GM12891 (cell line): ENCODE data around the gene C2orf76.
"Not testable (repeated sequence)": the region's sequence is repeated elsewhere in the genome, so short reads cannot be mapped to it uniquely, and the experiment has no call there.

Experiments
- DNase-seq: peaks from one replicate; pipeline ENCODE4 v3.0.0; 2011; ENCODE audit warnings: low spot score; ENCODE audit not compliant: insufficient read length
- FAIRE-seq: peaks from 2 replicates; lab custom pipeline; 2011; peaks lifted over from hg19 to GRCh38; lab: Jason Lieb, UNC
- PAX5 ChIP-seq: IDR thresholded peaks from 2 replicates; pipeline ENCODE4 v1.6.1; 2011; ENCODE audit warnings: low read length, moderate library complexity, mild to moderate bottlenecking; ENCODE audit not compliant: insufficient read depth, severe bottlenecking
- POLR2A ChIP-seq: IDR thresholded peaks from 2 replicates; pipeline ENCODE4 v1.6.1; 2011; ENCODE audit warnings: low read depth, low read length, control low read depth
- POLR2AphosphoS5 ChIP-seq: IDR thresholded peaks from 2 replicates; pipeline ENCODE4 v1.6.1; 2011; ENCODE audit warnings: low read depth, low read length, control low read depth
- POU2F2 ChIP-seq: IDR thresholded peaks from 2 replicates; pipeline ENCODE4 v1.6.1; 2011; ENCODE audit warnings: low read depth, mild to moderate bottlenecking, control low read depth, low read length, moderate library complexity
- SPI1 ChIP-seq: IDR thresholded peaks from 2 replicates; pipeline ENCODE4 v1.6.1; 2011; ENCODE audit warnings: low read depth, low read length, control low read depth
- TAF1 ChIP-seq: IDR thresholded peaks from 2 replicates; pipeline ENCODE4 v1.6.1; 2011; ENCODE audit warnings: low read depth, low read length, control low read depth

Gene C2orf76

DNA sequence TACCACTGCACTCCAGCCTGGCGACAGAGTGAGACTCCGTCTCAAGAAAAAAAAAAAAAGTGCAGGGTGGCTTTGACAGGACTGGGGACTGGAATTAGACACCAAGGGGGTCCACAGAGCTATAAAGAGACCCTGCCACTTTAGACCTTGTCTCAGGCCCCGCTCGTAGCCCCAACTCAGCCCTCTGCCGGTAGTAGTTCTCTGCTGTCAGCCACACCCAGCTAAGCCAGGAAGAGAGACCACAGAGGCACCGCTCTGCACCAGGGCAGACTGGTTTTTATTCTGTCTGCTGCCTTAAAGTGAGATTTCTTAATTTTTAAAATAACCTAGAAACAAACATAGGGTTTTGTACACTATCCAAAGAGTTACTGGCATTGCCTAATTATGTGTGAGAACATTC, 77.0 kb downstream of the C2orf76 start:
- DNase-seq (no peak), FAIRE-seq (no peak)
- no peak for TF ChIP-seq PAX5
- TF ChIP-seq POU2F2: no peak
- no peak for TF ChIP-seq SPI1
- no peak for TF ChIP-seq TAF1
- no peak for TF ChIP-seq POLR2AphosphoS5
- no peak for TF ChIP-seq POLR2A

DNA sequence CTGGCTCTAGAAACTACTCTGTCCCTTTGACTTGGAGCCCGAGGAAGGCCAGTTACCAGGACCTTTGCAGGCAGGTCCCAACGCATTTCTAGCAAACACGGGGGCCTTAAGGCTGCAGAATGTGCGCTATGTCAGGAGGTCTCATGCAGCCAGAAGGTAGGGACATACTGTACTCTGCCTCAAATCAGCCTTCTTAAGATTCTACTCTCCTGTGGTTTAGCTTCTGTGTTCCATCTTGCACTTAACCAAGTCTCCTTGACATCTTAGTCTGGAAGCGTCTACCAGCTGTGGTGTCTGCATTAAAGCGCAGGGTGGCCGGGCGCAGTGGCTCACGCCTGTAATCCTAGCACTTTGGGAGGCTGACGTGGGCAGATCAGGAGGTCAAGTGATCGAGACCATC, 77.5 kb downstream of the C2orf76 start:
- no peak for FAIRE-seq
- no peak for TF ChIP-seq POU2F2
- no peak for TF ChIP-seq POLR2AphosphoS5
- TF ChIP-seq SPI1: no peak
- no peak for TF ChIP-seq PAX5
- no peak for TF ChIP-seq TAF1
- no peak for TF ChIP-seq POLR2A
- DNase-seq: no peak

DNA sequence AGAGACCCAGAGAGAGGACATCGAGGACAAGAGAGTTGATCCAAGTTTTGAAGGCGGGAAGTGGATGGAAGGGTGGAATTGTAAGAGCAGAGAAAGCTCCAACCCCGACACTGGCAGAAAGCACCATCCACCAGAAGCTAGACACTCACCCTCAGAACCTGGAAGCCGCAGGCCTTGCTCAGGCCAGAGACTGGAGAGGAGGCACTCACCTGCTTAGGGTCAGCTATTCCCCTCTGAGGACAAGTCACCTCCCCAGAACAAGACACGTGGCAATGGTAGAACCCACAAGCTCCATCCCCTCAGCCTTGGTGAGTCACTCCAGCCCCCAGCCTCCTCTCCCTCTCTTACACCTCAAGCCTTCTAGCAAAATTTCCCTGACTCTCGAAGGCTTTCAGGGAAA, 78.1 kb downstream of the C2orf76 start:
- TF ChIP-seq POLR2A: no peak
- TF ChIP-seq POU2F2: no peak
- no peak for DNase-seq
- no peak for FAIRE-seq

DNA sequence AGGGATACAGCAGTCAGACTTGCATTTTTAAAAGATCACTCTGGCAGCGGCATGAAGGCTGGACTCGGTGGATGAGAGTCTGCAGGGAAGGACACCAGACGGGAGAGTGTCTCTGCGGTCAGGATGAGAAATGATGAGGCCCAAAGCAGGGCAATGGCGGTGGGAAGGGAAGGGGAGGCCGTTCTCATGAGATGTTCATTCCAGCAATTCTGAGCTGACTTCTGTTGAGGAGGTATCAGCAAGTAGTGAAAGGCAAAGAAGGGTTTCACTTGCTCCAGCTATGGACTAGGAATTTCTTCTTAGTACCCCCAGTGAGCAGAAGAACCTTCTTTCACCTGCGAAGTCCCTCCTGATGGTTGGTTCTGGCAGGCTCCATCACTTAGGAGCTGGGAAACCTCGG, 80.0 kb downstream of the C2orf76 start:
- TF ChIP-seq PAX5: no peak
- TF ChIP-seq SPI1: no peak
- no peak for TF ChIP-seq POLR2A
- TF ChIP-seq POU2F2: no peak
- no peak for TF ChIP-seq TAF1
- no peak for TF ChIP-seq POLR2AphosphoS5
- FAIRE-seq: no peak
- DNase-seq: no peak

DNA sequence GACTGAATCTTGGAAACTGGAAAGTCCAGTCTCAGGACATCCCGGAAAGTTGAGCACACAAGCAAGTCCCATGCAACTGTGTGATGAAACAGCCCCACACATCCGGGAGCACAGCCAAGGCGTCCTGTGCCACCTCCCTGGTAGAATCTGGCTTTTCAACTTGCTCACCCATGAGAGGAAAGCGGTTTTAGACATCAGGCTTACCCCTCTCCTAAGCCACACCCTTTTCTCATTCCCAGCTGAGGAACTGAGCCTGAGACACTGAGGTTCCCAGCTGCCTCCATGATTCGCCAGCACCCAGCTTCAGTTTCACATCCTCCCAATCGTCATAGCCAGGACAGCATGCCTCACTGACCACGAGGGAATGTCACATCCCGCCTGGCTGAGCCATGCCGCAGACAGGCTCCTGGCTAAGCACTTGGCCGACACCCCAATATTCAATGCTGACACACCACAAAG, 82.7 kb downstream of the C2orf76 start:
- no peak for FAIRE-seq
- TF ChIP-seq PAX5 (no peak), SPI1 (0 out of 2 replicates have a peak, but pooled peaks have one; percentile 9)

GRCh38 chr2:119282996-119283511, 83.6 kb downstream of the C2orf76 start:
- DNase-seq (no peak), FAIRE-seq (no peak)
- TF ChIP-seq SPI1 (no peak), PAX5 (no peak), POLR2AphosphoS5 (no peak), TAF1 (no peak), POLR2A (no peak)

More for the DNA sequence above, 82.7 kb downstream of the C2orf76 start:
- DNase-seq: no peak

- DNase-seq: no peak
- no peak for FAIRE-seq
- TF ChIP-seq POLR2A (no peak), POLR2AphosphoS5 (no peak), PAX5 (no peak), POU2F2 (no peak), SPI1 (no peak), TAF1 (no peak)
Measured at GRCh38 chr2:119282146-119282995, 84.3 kb downstream of the C2orf76 start.

GRCh38 chr2:119280680-119281079, 86.0 kb downstream of the C2orf76 start:
- TF ChIP-seq POU2F2: no peak
- TF ChIP-seq POLR2AphosphoS5: no peak
- TF ChIP-seq PAX5: no peak
- no peak for TF ChIP-seq SPI1
- TF ChIP-seq POLR2A: no peak
- TF ChIP-seq TAF1: no peak
- FAIRE-seq (no peak), DNase-seq (no peak)

- FAIRE-seq (no peak), DNase-seq (no peak)
- no peak for TF ChIP-seq POLR2AphosphoS5
- no peak for TF ChIP-seq SPI1
- no peak for TF ChIP-seq PAX5
- TF ChIP-seq POU2F2: no peak
- no peak for TF ChIP-seq POLR2A
- no peak for TF ChIP-seq TAF1
Measured at GRCh38 chr2:119279666-119280065, 87.0 kb downstream of the C2orf76 start.

DNA sequence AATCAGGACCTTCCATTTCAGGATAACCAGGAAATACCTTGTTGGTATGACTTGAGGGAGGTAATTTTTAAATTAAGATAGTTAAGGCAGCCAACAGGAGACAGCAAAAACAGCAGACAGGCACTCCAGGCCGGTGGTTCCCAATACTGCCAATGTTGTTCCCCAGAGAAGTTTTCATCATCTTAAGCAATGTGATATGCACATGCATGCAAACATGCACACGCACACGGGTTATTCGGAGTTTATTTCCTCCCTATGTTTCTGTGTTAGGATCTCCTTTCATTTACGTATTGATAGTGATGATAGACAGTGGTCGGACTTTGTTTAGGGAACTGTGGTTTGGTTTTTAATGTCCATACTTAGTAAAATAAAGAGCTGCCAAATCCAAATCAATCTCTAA, 87.7 kb downstream of the C2orf76 start:
- TF ChIP-seq PAX5: no peak
- no peak for TF ChIP-seq POLR2AphosphoS5
- FAIRE-seq (no peak), DNase-seq (no peak)

DNA sequence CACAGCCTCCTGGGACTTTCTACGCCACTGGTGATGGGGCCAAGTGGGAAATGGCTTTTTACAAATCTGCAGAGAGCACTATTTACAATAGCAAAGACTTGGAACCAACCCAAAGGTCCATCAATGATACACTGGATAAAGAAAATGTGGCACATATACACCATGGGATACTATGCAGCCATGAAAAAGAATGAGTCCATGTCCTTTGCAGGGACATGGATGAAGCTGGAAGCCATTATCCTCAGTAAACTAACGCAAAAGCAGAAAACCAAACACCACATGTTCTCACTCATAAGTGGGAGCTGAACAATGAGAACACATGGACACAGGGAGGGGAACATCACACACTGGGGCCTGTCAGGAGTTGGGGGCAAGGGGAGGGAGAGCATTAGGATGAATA, 88.2 kb downstream of the C2orf76 start:
- not testable (repeated sequence) for DNase-seq, FAIRE-seq
